Measurements from ENCODE around the gene ACAN. TPM values are rescaled to one million over a fixed set of nuclear protein-coding genes. Genes with fewer than 3 reads are reported as not detected.

Gene ACAN
- total and polyA plus RNA-seq, 2 of the 8 experiments (the other 6 are each of a cell fraction or from before 2014, with no cell fraction given) = 0.71 to 0.73 TPM

DNA sequence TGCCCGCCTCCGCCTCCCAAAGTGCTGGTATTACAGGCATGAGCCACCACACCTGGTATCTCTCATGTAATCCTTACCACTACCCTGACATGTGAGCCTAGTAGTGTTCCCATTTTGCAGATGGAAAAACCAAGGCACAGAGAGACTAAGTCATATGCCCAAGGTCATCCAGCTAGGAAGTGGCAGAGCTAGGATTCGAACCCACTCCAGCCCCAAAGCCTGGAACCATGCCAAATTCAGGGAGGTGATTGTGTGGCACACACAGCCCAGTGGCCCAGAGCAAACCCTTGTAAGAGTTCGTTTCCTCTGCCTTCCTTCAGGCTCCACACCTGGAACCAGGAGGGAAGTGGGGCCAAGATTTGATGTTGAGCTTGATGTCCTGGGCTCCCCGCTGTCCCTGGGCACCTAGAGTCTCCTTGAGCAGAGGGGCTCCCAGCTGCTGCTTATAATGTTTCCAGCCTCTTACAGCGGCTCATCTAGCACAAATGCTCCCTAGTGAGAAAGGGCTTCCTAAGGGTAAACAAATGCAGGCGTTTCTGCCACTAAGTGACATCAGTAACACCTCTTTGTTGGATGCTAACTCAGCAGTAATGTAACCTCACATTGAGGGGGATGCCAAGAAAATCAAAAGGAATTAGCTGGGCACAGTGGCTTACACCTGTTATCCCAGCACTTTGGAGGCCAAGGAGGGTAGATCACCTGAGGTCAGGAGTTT lies 88.5 kb downstream of the ACAN start (continued):
- no peak for TF ChIP-seq CHD7 (IDR thresholded peaks at IDR 0.05; ENCODE audit: insufficient replicate concordance, low read length)
- TF ChIP-seq KDM4A (IDR thresholded peaks at IDR 0.05; ENCODE audit: low read depth, low read length, severe bottlenecking) = no peak
- TF ChIP-seq SIN3A (conservative IDR thresholded peaks at IDR 0.05 in 1 of 2, IDR thresholded peaks at IDR 0.05 in 1 of 2; ENCODE audit: low read depth in 1 of 2, low read length in 2 of 2) = no peak
- TF ChIP-seq CREB1 (IDR thresholded peaks at IDR 0.05) = no peak
- TF ChIP-seq, protein P1, sequence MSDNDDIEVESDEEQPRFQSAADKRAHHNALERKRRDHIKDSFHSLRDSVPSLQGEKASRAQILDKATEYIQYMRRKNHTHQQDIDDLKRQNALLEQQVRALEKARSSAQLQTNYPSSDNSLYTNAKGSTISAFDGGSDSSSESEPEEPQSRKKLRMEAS (IDR thresholded peaks at IDR 0.05) = no peak
- no peak for TF ChIP-seq RXRA (IDR thresholded peaks at IDR 0.05; ENCODE audit: insufficient read depth, low read depth, low read length)
- TF ChIP-seq RNF2 (IDR thresholded peaks at IDR 0.05; ENCODE audit: borderline replicate concordance, low read depth, low read length, missing control alignments, poor library complexity, severe bottlenecking) = no peak
